Bronchial epithelial cell (primary cell): ENCODE results near the gene WDR17. TPM values are rescaled to one million over a fixed set of nuclear protein-coding genes. Genes with fewer than 3 reads are reported as not detected.

Source experiments
- DNase-seq: peaks from one replicate; pipeline ENCODE4 v3.0.0-alpha.2; 2010; ENCODE audit warnings: low read depth
- FAIRE-seq: peaks from 2 replicates; lab custom pipeline; 2011; peaks lifted over from hg19 to GRCh38; lab: Jason Lieb, UNC
- H3K27me3 ChIP-seq: 2 replicates; pipeline ENCODE4 v1.5.1; 2011; ENCODE audit warnings: low read length; ENCODE audit not compliant: control insufficient read depth, insufficient read depth
- H3K36me3 ChIP-seq: 2 replicates; pipeline ENCODE4 v1.5.1; 2011; ENCODE audit warnings: low read length; ENCODE audit not compliant: control insufficient read depth, insufficient read depth
- H3K4me3 ChIP-seq: 2 replicates; pipeline ENCODE4 v1.5.1; 2011; ENCODE audit warnings: mild to moderate bottlenecking, low read depth, low read length, control low read depth
- total RNA-seq: library from RNA; depleted of rRNA; stranded (reverse); fragments of >200 nt; gene quantifications from 2 replicates; pipeline ENCODE4 v1.2.1, GENCODE V29; 2014
- TF ChIP-seq, protein P1 (sequence below): IDR thresholded peaks from 2 replicates; pipeline ENCODE4 v1.5.1; 2011; ENCODE audit warnings: mild to moderate bottlenecking, moderate library complexity, low read length, control low read depth, inconsistent platforms; ENCODE audit not compliant: insufficient read depth, severe bottlenecking

Gene WDR17
- total RNA-seq, 1 donor from 2014 or later = under 0.01 TPM

DNA sequence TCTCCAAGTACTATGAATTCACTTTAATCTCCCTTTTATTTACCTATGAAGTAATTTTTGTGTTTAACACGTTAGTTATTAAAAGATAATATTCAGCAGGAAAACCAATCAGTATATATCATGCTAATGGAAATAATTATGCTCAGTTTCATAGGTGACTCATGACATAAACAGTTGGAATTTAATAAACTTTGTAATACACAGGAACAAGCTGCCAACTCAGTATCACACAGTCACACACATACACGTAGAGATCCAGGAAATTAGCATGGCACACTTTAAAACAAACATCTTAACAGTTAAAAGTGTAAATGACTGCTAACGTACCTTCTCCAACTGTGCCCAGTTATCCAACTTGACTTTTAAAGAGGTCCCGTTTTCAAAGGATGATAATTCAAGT lies 127.5 kb downstream of the WDR17 start:
- DNase-seq (peak; percentile 89), FAIRE-seq (no peak)
- no peaks in the 10 kb centered on the region for H3K36me3 ChIP-seq
- H3K4me3 ChIP-seq = no peak overlapping the region
- no peaks in the 10 kb centered on the region for H3K27me3 ChIP-seq
- TF ChIP-seq, protein P1, sequence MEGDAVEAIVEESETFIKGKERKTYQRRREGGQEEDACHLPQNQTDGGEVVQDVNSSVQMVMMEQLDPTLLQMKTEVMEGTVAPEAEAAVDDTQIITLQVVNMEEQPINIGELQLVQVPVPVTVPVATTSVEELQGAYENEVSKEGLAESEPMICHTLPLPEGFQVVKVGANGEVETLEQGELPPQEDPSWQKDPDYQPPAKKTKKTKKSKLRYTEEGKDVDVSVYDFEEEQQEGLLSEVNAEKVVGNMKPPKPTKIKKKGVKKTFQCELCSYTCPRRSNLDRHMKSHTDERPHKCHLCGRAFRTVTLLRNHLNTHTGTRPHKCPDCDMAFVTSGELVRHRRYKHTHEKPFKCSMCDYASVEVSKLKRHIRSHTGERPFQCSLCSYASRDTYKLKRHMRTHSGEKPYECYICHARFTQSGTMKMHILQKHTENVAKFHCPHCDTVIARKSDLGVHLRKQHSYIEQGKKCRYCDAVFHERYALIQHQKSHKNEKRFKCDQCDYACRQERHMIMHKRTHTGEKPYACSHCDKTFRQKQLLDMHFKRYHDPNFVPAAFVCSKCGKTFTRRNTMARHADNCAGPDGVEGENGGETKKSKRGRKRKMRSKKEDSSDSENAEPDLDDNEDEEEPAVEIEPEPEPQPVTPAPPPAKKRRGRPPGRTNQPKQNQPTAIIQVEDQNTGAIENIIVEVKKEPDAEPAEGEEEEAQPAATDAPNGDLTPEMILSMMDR = no peak

DNA sequence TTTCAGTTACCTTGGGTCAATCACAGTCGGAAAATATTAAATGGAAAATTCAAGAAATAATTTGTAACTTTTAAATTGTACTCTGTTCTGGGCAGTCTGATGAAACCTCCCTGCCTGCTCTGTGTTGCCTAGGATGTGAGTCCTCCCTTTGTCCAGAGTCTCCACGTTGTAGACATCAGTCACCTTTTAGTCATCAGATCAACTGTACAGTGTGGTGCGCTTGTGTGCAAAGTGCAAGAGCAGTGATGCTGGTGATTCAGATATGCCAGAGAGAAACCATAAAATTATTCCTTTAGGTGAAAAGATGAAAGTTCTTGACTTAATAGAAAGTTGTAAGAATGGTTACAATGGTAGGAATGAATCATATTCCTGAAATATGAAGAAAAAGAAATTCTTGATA lies 128.3 kb downstream of the WDR17 start:
- peak; percentile 47 for FAIRE-seq

DNA sequence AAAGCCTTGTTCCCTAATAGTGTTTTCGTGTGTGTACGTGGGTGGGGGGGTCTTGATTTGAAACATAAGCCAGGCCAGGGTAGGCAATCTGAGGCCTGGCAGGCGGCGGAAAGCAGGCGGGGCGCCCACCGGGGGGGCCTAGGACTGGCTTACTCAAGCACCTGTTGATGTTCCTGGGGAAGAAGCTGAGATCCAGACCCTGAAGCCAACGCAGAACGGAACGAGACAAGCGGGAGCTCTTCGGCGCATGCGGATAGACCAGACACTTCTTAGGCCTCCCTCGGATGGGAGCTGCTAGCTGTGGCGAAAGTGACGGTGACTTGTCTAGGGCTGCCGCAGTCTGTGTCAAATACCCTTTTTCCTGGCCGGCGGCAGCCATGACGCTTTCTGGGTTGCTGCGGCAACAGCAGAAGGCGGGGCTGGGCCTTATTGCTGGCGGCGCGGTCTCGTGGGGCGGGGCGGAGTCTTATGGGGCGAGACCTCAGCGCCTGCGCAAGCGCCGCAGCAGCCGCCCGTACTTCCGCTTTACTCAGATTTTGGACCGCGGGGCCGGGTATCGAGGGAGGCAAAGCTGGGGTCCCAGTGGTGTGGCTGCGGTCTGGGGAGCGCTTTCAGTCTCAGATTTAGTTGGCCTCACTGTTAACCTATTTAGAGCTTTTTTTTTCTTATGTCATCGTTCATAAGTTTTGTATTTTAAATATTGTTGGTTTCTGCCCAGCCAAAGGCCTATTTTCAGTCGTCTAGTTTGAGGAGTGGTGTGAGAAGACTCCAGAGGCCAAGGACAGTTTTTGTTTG lies 129.7 kb downstream of the WDR17 start, which contains the start of gene SPATA4:
TSS of gene SPATA4 (minus strand) at position 402 of the 795 bp plus-strand sequence. CDS start at position 379, 23 bp downstream.
- TF ChIP-seq, protein P1 = no peak
- DNase-seq (peak; percentile 77), FAIRE-seq (no peak)
- H3K36me3 ChIP-seq = no peaks in the 10 kb centered on the region
- H3K27me3 ChIP-seq = no peaks in the 10 kb centered on the region
- H3K4me3 ChIP-seq = peak within 1 kb of the TSS; percentile 41

More for the DNA sequence above, 128.3 kb downstream of the WDR17 start:
- Histone ChIP-seq H3K27me3 (no peaks in the 10 kb centered on the region), H3K4me3 (no peak overlapping the region), H3K36me3 (no peaks in the 10 kb centered on the region)
- TF ChIP-seq, protein P1 = no peak
- DNase-seq = peak; percentile 96

DNA sequence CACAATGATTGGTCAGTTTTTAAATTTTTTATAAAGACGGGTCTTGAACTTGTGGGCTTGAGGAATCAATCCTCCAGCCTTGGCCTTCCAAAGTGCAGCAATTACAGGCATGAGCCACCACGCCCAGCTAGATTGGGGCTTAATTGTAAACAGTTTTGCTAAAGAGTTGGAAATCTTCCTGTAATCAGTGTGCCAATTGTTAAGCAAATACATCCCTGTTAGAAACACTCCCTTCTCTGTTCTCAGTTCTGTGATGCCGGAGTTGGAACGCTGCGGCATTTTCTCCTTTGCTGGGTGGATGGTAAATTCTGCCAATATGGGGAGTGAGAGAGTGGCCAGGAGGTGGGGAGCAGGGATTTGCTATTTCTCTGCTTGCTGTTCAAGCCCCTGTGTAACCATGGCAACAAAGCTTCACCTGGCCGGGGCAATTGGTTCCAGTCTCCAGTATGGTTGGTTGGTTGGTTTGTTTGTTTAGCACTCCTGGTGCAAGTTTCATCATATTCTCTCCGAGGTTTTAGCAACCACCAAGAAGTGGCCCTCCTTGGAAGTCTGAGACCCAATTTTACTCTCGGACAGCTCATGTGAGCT lies 132.8 kb downstream of the WDR17 start:
- FAIRE-seq (no peak), DNase-seq (no peak)
- Histone ChIP-seq H3K36me3 (no peaks in the 10 kb centered on the region), H3K4me3 (no peak overlapping the region), H3K27me3 (no peaks in the 10 kb centered on the region)
- TF ChIP-seq, protein P1 = no peak

DNA sequence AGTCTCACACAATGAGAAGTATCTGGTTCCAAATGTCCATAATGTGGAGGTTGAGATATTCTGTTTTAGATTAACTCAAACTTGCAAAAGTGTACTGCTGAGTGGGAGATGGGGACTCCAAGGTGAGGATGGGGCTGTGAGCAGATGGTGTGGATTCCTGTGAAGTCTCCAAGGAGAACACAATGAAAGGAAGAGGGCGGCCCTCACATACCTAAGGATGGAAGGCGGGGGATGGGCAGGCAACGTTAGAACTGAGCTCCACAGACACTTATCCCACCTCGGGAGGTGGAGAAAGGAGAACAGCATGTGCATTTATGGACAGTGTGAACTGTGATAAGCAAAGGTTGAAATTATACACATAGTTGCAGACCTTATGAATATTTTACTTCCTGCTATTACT lies 139.7 kb downstream of the WDR17 start:
- TF ChIP-seq, protein P1 = no peak
- Histone ChIP-seq H3K27me3 (peaks cover 2% of the 10 kb centered on the region), H3K36me3 (no peaks in the 10 kb centered on the region), H3K4me3 (no peak overlapping the region)
- no peak for FAIRE-seq
- DNase-seq = no peak
